GM12878 (cell line): ENCODE results near the gene NFE2L2.

Source experiments
- CBX3 ChIP-seq: fragments of 200-600 bp; sonication (generic); IDR thresholded peaks from 2 replicates; pipeline ENCODE4 v1.6.1; 2016; ENCODE audit warnings: low read depth, borderline replicate concordance
- CHD1 ChIP-seq: IDR thresholded peaks from 2 replicates; pipeline ENCODE4 v1.6.1; 2012; ENCODE audit warnings: low read depth, low read length, improper control_type of control experiment
- CHD2 ChIP-seq: IDR thresholded peaks from 2 replicates; pipeline ENCODE4 v1.6.1; 2011; ENCODE audit warnings: low read depth, low read length, improper control_type of control experiment, borderline replicate concordance
- CREB1 ChIP-seq: IDR thresholded peaks from 2 replicates; pipeline ENCODE4 v1.6.1; 2012; ENCODE audit warnings: low read depth, mild to moderate bottlenecking, inconsistent platforms
- CTCF ChIP-seq, 3 experiments: IDR thresholded peaks in 2 of 3; conservative IDR thresholded peaks in 1 of 3; 2 replicates each; pipeline ENCODE4 v1.5.1; 2011; ENCODE audit warnings: low read depth in 3 of 3, low read length in 3 of 3, mild to moderate bottlenecking in 3 of 3, control low read depth in 2 of 3, moderate library complexity in 2 of 3, inconsistent platforms in 1 of 3, mixed read lengths in 1 of 3; ENCODE audit not compliant: control insufficient read depth in 2 of 3, insufficient read depth in 1 of 3; ENCODE audit errors: extremely low read depth in 1 of 3
- HDGF ChIP-seq: fragments of 450-650 bp; IDR thresholded peaks from 2 replicates; pipeline ENCODE4 v1.6.1; 2016; ENCODE audit warnings: antibody characterized with exemption
- NR2F1 ChIP-seq: fragments of 450-650 bp; conservative IDR thresholded peaks from 2 replicates; pipeline ENCODE4 v1.6.1; 2017; ENCODE audit warnings: mild to moderate bottlenecking
- POLR2A ChIP-seq: IDR thresholded peaks from 2 replicates; pipeline ENCODE4 v1.6.1; 2011; ENCODE audit warnings: low read depth, mild to moderate bottlenecking, low read length
- RELA ChIP-seq: fragments of 450-650 bp; IDR thresholded peaks from 2 replicates; pipeline ENCODE4 v1.8.0; 2014; ENCODE audit warnings: borderline replicate concordance; ENCODE audit not compliant: partially characterized antibody
- SRF ChIP-seq, 2 experiments: IDR thresholded peaks; 2 replicates each; pipeline ENCODE4 v1.6.1; 2011; ENCODE audit warnings: low read depth in 2 of 2, low read length in 2 of 2, mild to moderate bottlenecking in 1 of 2, moderate library complexity in 1 of 2
- TAF1 ChIP-seq: IDR thresholded peaks from 2 replicates; pipeline ENCODE4 v1.6.1; 2011; ENCODE audit warnings: mild to moderate bottlenecking, low read depth, low read length, borderline replicate concordance
- WRNIP1 ChIP-seq: IDR thresholded peaks from 2 replicates; pipeline ENCODE4 v1.6.1; 2011; ENCODE audit warnings: low read depth, low read length, improper control_type of control experiment, borderline replicate concordance

- TF ChIP-seq SRF (IDR thresholded peaks at IDR 0.05; ENCODE audit: low read depth in 2 of 2, low read length in 2 of 2), result peak; percentile 67 to 92; a peak in 3 of 4 replicates
- peak; percentile 68 for TF ChIP-seq POLR2A
- peak; percentile 53; the same call in 1 of the 2 replicates for TF ChIP-seq TAF1
- peak; percentile 87 for TF ChIP-seq CREB1
- peak; percentile 26 to 52 (median 29); a peak in 5 of 6 replicates for TF ChIP-seq CTCF (IDR thresholded peaks at IDR 0.05 in 2 of 3, conservative IDR thresholded peaks at IDR 0.05 in 1 of 3; ENCODE audit: control insufficient read depth in 2 of 3, extremely low read depth in 1 of 3, insufficient read depth in 1 of 3, low read depth in 3 of 3, low read length in 3 of 3)
- no peak for TF ChIP-seq WRNIP1
- TF ChIP-seq HDGF, result 0 out of 2 replicates have a peak, but pooled peaks have one; percentile 49
- peak; percentile 35; the same call in 1 of the 2 replicates for TF ChIP-seq NR2F1
- no peak for TF ChIP-seq CBX3
- peak; percentile 76 for TF ChIP-seq CHD2
- no peak for TF ChIP-seq CHD1
- TF ChIP-seq RELA, result peak; percentile 98
Observed at GRCh38 chr2:177264693-177265587, at the start of gene NFE2L2.
